Peyer's patch (tissue), 4 donors: ENCODE data around the gene LTBP1. TPM values are rescaled to one million over a fixed set of nuclear protein-coding genes. Genes with fewer than 3 reads are reported as not detected.

ENCODE experiments used
- DNase-seq, 3 donors: peaks; one replicate each; pipeline ENCODE4 v3.0.0-alpha.2; 2017 to 2019
- H3K27ac ChIP-seq, 4 donors: fragments of 200-600 bp; sonication (generic); one replicate each; pipeline ENCODE4 v1.5.1; 2016 to 2019
- H3K27me3 ChIP-seq, 2 donors: fragments of 200-600 bp; sonication (generic); one replicate each; pipeline ENCODE4 v1.5.1; 2019
- H3K36me3 ChIP-seq, 3 donors: fragments of 200-600 bp; sonication (generic); one replicate each; pipeline ENCODE4 v1.5.1; 2016 to 2019
- H3K4me1 ChIP-seq, 4 donors: fragments of 200-600 bp; sonication (generic); one replicate each; pipeline ENCODE4 v1.5.1; 2016 to 2019
- H3K4me3 ChIP-seq, 4 donors: fragments of 200-600 bp; sonication (generic); 1 replicate in 3 of 4; 2 replicates in 1 of 4; pipeline ENCODE4 v1.5.1; 2016 to 2019; ENCODE audit warnings: mild to moderate bottlenecking in 1 of 4
- H3K9me3 ChIP-seq, 4 donors: fragments of 200-600 bp; sonication (generic); one replicate each; pipeline ENCODE4 v1.5.1; 2016 to 2019; ENCODE audit warnings: mild to moderate bottlenecking in 1 of 4
- POLR2A ChIP-seq, 2 donors: fragments of 450-650 bp; IDR thresholded peaks; one replicate each; pipeline ENCODE4 v1.5.1; 2017; ENCODE audit warnings: antibody characterized with exemption in 2 of 2, mild to moderate bottlenecking in 2 of 2, moderate library complexity in 2 of 2
- total RNA-seq, 4 donors: library from RNA; depleted of rRNA; stranded (reverse); fragments of >200 nt; gene quantifications; one replicate each; pipeline ENCODE4 v1.1.0, GENCODE V29; 2016
- TF ChIP-seq, protein P1 (sequence below), 6 experiments: fragments of 450-650 bp in 4 of 6; fragments of 200-600 bp in 2 of 6; sonication (generic) in 1 of 6; IDR thresholded peaks; one replicate each; pipeline ENCODE4 v1.5.1; 2017 to 2019; ENCODE audit warnings: antibody characterized with exemption in 6 of 6, mild to moderate bottlenecking in 3 of 6, moderate library complexity in 1 of 6

The LTBP1 gene
- total RNA-seq, 4 donors from 2014 or later = 8.6 to 23.1 (median 13.1) TPM

DNA sequence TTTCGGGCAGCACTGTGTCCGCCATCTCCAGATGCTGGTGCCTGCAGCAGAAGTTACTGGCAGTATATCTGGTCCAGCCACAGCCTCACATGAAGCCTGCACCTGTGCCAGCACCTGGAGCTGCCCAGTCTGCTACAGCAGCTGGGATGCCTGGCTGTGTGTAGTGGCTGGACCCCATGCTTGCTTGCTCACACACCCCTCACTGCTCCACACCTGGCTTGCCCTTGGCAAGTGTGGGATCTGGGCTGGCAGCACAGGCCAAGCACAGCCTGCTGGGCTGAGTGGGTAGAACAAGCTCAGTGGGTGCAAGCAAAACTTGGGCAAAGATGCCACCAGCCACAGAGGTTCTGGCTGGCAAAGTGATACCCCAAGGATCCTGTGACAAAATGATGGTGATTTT lies 320.3 kb downstream of the LTBP1 start:
- no peaks in the 10 kb centered on the region for H3K4me1 ChIP-seq
- no peak for DNase-seq
- H3K27ac ChIP-seq = no peak overlapping the region
- H3K4me3 ChIP-seq = no peak overlapping the region
- TF ChIP-seq POLR2A (IDR thresholded peaks at IDR 0.05) = no peak
- TF ChIP-seq, protein P1, sequence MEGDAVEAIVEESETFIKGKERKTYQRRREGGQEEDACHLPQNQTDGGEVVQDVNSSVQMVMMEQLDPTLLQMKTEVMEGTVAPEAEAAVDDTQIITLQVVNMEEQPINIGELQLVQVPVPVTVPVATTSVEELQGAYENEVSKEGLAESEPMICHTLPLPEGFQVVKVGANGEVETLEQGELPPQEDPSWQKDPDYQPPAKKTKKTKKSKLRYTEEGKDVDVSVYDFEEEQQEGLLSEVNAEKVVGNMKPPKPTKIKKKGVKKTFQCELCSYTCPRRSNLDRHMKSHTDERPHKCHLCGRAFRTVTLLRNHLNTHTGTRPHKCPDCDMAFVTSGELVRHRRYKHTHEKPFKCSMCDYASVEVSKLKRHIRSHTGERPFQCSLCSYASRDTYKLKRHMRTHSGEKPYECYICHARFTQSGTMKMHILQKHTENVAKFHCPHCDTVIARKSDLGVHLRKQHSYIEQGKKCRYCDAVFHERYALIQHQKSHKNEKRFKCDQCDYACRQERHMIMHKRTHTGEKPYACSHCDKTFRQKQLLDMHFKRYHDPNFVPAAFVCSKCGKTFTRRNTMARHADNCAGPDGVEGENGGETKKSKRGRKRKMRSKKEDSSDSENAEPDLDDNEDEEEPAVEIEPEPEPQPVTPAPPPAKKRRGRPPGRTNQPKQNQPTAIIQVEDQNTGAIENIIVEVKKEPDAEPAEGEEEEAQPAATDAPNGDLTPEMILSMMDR (IDR thresholded peaks at IDR 0.05) = no peak
- no peaks in the 10 kb centered on the region for H3K27me3 ChIP-seq
- H3K36me3 ChIP-seq = no peaks in the 10 kb centered on the region
- no peaks in the 10 kb centered on the region for H3K9me3 ChIP-seq

DNA sequence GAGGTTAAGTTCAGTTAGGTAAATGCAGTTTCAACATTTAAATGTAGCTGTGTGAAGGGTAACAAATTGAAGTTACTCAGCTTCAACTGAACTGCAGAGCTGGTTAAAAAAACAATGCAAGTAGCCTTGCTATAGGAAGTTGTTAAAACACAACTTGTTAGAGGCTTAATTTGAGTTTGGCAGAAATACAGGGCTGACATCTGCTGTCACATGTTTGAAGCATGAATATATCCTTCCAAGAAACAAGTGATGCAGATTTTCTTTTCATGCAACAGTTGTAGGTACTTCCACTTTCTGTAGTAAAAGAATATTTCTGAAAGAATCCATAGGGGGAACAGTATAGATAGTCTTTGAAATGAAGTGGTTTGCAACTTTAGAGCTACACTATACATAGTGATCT lies 321.0 kb downstream of the LTBP1 start:
- Histone ChIP-seq H3K36me3 (no peaks in the 10 kb centered on the region), H3K27ac (no peak overlapping the region), H3K4me3 (no peak overlapping the region), H3K4me1 (no peaks in the 10 kb centered on the region), H3K27me3 (no peaks in the 10 kb centered on the region), H3K9me3 (no peaks in the 10 kb centered on the region)
- TF ChIP-seq POLR2A (IDR thresholded peaks at IDR 0.05) = no peak
- TF ChIP-seq, protein P1 (IDR thresholded peaks at IDR 0.05) = no peak
- DNase-seq = no peak

DNA sequence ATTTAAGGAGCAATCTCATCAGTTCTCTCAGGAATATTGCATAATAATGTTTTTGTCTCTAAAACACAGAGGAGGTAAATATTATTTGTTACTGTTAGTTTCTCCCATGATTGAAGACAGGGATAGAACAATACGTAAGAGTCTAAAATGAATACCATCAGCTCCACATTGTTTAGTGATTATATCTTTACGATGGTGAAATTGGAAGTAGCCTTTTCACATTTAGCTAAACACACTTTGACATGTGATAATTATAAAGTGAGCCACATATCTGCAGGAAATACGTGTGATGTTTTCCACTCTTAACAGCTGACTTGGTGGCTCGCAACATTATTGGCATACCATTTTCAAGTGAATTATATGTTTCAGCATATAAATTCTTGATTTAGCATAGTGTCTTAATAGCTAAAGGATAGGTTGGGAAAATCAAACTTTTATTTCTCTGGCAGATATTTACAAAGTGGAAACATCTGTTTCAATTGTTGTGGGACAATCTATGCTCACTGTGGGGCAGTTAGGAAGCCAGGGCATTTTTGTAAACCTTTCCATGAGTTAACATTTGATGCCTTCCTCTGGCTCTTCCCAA lies 321.6 kb downstream of the LTBP1 start:
- no peak for DNase-seq
- no peak overlapping the region for H3K4me3 ChIP-seq
- H3K27ac ChIP-seq = no peak overlapping the region
- H3K4me1 ChIP-seq = no peaks in the 10 kb centered on the region
- TF ChIP-seq, protein P1 (IDR thresholded peaks at IDR 0.05) = no peak
- TF ChIP-seq POLR2A (IDR thresholded peaks at IDR 0.05) = no peak
- no peaks in the 10 kb centered on the region for H3K9me3 ChIP-seq
- H3K27me3 ChIP-seq = no peaks in the 10 kb centered on the region
- no peaks in the 10 kb centered on the region for H3K36me3 ChIP-seq

DNA sequence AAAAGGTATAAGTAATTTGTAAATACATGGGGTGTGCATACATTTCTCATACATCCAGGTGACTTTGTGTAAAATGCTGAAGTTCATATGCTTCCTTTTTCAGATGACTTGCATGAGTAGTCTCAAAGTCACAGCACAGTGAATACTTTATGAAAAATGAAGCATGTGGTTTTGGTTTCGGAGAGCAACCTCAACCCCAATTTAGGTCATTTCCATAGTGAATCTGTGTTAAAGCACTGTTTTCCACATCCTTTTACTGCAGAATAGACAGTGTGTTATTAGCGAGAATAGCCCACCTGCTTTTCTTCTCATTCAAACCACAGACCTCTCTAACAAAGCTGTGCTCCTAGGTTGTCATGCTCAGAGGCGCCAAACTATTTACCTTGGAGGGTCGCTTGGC lies 325.2 kb downstream of the LTBP1 start:
- Histone ChIP-seq H3K9me3 (no peaks in the 10 kb centered on the region), H3K27me3 (no peaks in the 10 kb centered on the region), H3K4me1 (no peaks in the 10 kb centered on the region), H3K4me3 (no peak overlapping the region), H3K27ac (no peak overlapping the region), H3K36me3 (no peaks in the 10 kb centered on the region)
- no peak for DNase-seq
- no peak for TF ChIP-seq POLR2A (IDR thresholded peaks at IDR 0.05)
- TF ChIP-seq, protein P1 (IDR thresholded peaks at IDR 0.05) = no peak

DNA sequence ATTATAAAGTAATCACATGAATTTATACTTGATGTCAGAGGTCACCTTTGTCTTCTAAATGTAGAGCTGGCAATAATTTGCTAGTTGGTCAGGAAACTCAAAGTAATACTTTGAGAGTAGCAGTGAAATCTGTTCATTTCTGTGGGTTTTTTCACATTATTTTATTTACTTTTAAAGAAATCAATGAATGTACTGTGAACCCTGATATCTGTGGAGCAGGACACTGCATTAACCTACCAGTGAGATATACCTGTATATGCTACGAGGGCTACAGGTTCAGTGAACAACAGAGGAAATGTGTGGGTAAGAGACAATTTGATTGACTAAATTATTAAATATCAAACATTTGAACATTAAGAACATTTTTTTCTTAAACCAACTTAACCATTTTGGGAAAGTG lies 326.7 kb downstream of the LTBP1 start:
- TF ChIP-seq, protein P1 (IDR thresholded peaks at IDR 0.05) = no peak
- no peak for TF ChIP-seq POLR2A (IDR thresholded peaks at IDR 0.05)

DNA sequence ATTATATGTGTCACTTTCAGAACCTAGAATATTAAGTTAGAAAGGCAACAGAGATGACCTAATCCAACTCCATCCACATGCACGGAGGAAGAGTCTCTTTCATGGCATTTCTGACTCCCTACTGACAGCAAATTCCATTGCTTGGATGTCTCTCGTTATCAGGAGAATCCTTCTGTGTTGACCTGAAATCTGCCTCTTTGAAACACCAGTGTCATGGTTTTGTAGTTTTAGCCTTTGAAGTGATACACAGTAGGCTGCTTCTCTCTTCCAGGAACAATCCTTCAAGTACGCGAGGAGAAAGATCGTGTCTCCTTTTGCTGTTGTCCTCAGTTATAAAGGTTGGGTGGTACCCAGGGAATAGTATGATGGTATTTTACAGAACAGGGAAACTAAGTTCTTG lies 327.8 kb downstream of the LTBP1 start:
- no peak overlapping the region for H3K27ac ChIP-seq

More for the DNA sequence above, 326.7 kb downstream of the LTBP1 start:
- Histone ChIP-seq H3K4me1 (no peaks in the 10 kb centered on the region), H3K27me3 (no peaks in the 10 kb centered on the region), H3K27ac (no peak overlapping the region), H3K9me3 (no peaks in the 10 kb centered on the region), H3K36me3 (no peaks in the 10 kb centered on the region), H3K4me3 (no peak overlapping the region)
- DNase-seq = no peak

More for the DNA sequence above, 327.8 kb downstream of the LTBP1 start:
- Histone ChIP-seq H3K4me1 (no peaks in the 10 kb centered on the region), H3K36me3 (no peaks in the 10 kb centered on the region), H3K4me3 (no peak overlapping the region), H3K27me3 (no peaks in the 10 kb centered on the region), H3K9me3 (no peaks in the 10 kb centered on the region)
- no peak for TF ChIP-seq POLR2A (IDR thresholded peaks at IDR 0.05)
- TF ChIP-seq, protein P1 (IDR thresholded peaks at IDR 0.05) = no peak
- no peak for DNase-seq
